ENCODE measurements around the gene MAML3.

Gene MAML3

DNA sequence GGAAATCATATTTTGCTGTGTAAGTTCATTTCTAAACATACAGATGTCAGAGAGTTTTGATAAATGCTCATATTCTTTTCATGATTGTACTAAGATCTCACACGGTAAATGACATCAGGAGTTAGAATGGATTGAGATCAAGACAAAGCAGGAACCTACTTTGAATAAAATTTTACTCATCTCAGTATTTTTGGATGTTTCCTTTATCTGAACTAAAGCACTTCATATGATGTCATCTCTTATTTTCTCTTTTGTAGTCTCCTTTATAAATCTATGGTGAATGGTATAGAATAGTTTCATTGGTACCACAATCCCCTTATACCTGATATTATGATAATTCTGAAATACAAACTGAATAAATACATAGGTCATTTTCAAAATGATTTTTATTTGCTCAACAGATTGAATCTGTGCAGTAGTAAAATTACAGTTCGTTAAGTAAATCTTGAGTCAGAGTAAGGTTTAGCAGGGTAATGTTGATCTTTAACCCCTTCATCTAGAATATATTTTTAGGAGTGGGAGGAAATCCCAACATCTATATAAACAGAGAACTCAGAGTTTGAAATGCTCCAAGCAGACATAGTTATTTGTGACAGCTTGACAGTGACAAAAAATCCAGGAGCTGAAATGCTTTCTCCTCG lies 308.4 kb downstream of the MAML3 start:
- TF ChIP-seq, protein P1, sequence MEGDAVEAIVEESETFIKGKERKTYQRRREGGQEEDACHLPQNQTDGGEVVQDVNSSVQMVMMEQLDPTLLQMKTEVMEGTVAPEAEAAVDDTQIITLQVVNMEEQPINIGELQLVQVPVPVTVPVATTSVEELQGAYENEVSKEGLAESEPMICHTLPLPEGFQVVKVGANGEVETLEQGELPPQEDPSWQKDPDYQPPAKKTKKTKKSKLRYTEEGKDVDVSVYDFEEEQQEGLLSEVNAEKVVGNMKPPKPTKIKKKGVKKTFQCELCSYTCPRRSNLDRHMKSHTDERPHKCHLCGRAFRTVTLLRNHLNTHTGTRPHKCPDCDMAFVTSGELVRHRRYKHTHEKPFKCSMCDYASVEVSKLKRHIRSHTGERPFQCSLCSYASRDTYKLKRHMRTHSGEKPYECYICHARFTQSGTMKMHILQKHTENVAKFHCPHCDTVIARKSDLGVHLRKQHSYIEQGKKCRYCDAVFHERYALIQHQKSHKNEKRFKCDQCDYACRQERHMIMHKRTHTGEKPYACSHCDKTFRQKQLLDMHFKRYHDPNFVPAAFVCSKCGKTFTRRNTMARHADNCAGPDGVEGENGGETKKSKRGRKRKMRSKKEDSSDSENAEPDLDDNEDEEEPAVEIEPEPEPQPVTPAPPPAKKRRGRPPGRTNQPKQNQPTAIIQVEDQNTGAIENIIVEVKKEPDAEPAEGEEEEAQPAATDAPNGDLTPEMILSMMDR (IDR thresholded peaks at IDR 0.05; ENCODE audit: insufficient read depth, missing control alignments) = no peak
- no peak for DNase-seq (ENCODE audit: insufficient read length, low spot score)
- peak; percentile 71 for FAIRE-seq

DNA sequence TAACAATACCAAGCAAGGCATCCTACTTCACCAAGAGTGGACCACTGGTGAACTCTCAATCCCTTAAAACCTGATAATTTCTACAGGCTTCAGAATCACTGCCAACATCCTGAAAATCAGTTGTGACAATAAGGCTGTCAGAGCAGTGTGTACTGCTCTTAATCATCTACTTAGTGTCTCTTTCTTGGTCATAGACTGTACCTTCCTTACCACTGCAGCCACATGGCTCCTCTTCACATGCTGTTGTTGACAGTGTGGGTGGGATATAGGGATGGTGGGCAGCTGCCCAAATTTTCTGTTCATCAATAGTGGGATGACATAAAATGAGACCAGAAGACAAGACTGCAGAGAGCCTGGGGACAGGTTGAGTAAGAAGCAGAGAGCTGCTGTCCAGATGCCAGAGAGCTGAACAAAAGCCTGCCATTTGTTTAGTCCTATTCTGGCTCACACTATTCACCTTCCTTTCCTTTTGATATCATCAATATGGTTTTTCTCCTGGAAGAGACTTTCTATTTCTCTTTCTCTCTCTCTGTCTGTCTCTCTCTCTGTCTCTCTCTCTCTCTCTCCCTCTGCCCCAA lies 309.4 kb downstream of the MAML3 start:
- DNase-seq (ENCODE audit: insufficient read length, low spot score) (no peak), FAIRE-seq (no peak)
- TF ChIP-seq, protein P1 (IDR thresholded peaks at IDR 0.05; ENCODE audit: insufficient read depth, missing control alignments) = no peak

DNA sequence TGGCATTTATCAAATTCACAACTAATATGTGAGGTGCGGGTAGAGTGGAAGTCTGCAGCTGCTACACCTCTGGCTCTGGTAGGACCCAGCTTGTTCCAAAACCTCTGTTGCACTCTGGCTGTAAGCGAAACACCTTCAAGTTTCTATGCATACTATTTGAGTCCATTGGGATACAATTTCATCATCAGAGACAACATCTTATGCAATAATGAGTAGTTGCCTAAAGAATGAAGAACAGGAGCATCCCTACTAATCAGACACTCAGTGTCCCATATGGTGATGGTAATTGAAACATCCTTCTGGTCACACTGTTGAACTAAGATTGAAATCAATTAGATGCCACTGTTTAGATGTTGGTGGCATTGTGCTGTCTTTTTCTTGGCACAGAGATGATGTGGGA lies 309.9 kb downstream of the MAML3 start:
- FAIRE-seq = no peak
- TF ChIP-seq, protein P1 (IDR thresholded peaks at IDR 0.05; ENCODE audit: insufficient read depth, missing control alignments) = no peak
- no peak for DNase-seq (ENCODE audit: insufficient read length, low spot score)

DNA sequence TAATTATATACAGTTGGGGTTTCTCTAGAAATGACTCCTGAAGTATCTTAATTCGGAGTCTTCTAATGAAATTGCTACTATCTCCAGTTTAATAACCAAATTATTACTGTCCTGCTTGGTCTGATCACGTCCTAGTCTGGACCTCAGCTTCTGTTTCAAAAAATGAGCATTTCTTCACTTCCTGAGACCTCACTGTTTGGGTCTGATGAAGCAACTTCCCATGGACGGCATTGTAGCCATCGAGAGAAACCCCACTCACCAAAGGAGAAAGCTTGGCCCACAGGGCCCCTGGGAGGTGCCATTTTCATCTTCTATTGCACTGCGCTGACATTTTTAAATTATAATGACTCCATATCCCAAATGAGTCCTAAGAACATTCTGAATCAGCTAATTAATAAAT lies 310.3 kb downstream of the MAML3 start:
- DNase-seq (ENCODE audit: insufficient read length, low spot score) (no peak), FAIRE-seq (no peak)
- TF ChIP-seq, protein P1 (IDR thresholded peaks at IDR 0.05; ENCODE audit: insufficient read depth, missing control alignments) = no peak

DNA sequence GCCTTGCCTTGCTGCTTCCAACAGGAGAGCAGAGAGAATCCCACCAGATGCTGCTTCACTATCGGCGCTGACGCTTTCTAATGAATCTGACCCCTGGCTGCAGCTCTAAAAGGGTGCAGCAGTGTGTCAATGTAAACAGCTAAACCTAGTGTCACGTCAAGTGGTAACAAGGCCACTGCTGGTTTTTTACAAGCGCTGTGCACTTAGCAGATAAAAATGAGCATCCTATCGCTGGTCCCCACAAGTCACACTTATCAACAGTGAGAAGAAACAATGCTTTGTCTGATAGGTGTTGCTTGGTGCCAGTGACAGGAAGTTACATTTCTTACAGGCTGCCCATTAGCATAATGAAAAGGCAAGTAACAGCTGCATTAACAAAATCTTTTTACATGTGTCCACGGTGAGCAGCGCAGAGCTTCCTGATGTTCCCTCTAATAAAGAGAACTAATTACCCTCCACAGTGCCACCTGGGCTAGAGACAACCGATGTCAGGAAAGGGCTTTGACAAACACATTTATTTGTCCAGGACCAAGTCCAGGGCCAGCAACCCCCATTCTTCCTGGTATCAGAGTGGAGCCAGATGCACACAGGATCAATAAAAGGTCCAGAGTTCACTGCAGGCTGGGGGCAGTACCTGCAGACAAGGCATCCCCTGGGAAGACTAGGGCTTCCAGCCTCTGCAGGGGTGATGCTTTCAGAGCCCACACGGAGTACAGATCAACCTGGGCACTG lies 312.4 kb downstream of the MAML3 start:
- TF ChIP-seq, protein P1 (IDR thresholded peaks at IDR 0.05; ENCODE audit: insufficient read depth, missing control alignments) = no peak
- DNase-seq (ENCODE audit: insufficient read length, low spot score) (no peak), FAIRE-seq (no peak)

DNA sequence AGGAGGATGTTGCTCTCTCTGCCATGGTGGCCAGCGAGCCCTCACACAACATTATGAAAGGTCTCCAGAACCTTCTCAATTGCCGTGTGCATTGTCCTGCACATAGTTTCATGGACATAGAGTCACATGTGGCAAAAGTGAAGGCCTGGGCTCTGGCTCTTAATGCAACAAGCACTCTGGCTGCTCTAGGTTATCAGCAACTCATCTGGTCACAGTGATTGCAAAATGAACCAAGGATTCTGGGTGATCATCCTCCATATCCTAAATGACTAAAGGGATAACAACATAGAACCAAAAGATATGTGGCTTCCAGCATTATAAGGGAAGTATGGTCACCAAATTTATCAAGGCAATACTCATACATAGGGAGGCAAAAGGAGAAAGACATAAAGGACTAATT lies 313.2 kb downstream of the MAML3 start:
- FAIRE-seq (no peak), DNase-seq (ENCODE audit: insufficient read length, low spot score) (no peak)
- TF ChIP-seq, protein P1 (IDR thresholded peaks at IDR 0.05; ENCODE audit: insufficient read depth, missing control alignments) = no peak
